Measurements from ENCODE around the gene CDK13.

GRCh38 chr7:40095695-40096327, 145.8 kb downstream of the CDK13 start:
- TF ChIP-seq TCF4 (CRISPR knock-in tag; IDR thresholded peaks at IDR 0.05; ENCODE audit: borderline replicate concordance), result no peak
- TF ChIP-seq CSDC2 (CRISPR knock-in tag; IDR thresholded peaks at IDR 0.05), result no peak
- no peak for TF ChIP-seq PATZ1 (CRISPR knock-in tag; IDR thresholded peaks at IDR 0.05; ENCODE audit: borderline replicate concordance)
- TF ChIP-seq ZNF8 (CRISPR knock-in tag; IDR thresholded peaks at IDR 0.05), result no peak
- no peak for TF ChIP-seq CSRNP3 (CRISPR knock-in tag; IDR thresholded peaks at IDR 0.05)
- no peak for TF ChIP-seq SNAI2 (CRISPR knock-in tag; IDR thresholded peaks at IDR 0.05)
- TF ChIP-seq OSR1 (CRISPR knock-in tag; IDR thresholded peaks at IDR 0.05), result no peak
- TF ChIP-seq ARNTL (CRISPR knock-in tag; IDR thresholded peaks at IDR 0.05; ENCODE audit: borderline replicate concordance, low read depth), result no peak
- TF ChIP-seq ZNF565 (CRISPR knock-in tag; conservative IDR thresholded peaks at IDR 0.05; ENCODE audit: low read depth), result no peak
- TF ChIP-seq RARB (CRISPR knock-in tag; IDR thresholded peaks at IDR 0.05), result no peak
- no peak for TF ChIP-seq ESRRG (CRISPR knock-in tag; IDR thresholded peaks at IDR 0.05)
